Measurements from ENCODE around the gene KCNMA1.

DNA sequence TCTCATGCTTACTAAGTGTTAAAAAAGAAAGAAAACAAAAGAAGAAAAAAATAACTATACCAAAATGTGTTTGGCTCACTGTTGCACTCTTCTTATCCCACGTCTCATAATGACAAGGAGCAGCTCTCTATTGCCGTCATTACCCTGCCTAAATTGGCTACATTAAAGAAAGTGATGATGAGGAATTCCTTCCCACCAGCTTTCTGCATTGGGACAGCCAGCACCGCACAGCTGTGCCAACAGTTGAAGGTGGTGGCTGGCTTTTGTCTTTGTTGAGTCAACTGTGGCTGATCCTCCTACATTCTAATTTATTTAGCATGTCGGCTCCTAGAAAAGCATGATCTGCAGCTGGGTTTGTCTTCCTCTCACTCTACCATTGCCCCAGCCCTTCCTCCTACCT lies 751.8 kb downstream of the KCNMA1 start:
- TF ChIP-seq, protein P1, sequence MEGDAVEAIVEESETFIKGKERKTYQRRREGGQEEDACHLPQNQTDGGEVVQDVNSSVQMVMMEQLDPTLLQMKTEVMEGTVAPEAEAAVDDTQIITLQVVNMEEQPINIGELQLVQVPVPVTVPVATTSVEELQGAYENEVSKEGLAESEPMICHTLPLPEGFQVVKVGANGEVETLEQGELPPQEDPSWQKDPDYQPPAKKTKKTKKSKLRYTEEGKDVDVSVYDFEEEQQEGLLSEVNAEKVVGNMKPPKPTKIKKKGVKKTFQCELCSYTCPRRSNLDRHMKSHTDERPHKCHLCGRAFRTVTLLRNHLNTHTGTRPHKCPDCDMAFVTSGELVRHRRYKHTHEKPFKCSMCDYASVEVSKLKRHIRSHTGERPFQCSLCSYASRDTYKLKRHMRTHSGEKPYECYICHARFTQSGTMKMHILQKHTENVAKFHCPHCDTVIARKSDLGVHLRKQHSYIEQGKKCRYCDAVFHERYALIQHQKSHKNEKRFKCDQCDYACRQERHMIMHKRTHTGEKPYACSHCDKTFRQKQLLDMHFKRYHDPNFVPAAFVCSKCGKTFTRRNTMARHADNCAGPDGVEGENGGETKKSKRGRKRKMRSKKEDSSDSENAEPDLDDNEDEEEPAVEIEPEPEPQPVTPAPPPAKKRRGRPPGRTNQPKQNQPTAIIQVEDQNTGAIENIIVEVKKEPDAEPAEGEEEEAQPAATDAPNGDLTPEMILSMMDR (IDR thresholded peaks at IDR 0.05), result no peak
- no peak for TF ChIP-seq POLR2A (IDR thresholded peaks at IDR 0.05)
